ENCODE measurements around the gene TEX14.
"Not testable (repeated sequence)": the region's sequence is repeated elsewhere in the genome, so short reads cannot be mapped to it uniquely, and the experiment has no call there.

The TEX14 gene

GRCh38 chr17:58664302-58664701 is 27.5 kb downstream of the TEX14 start:
- no peaks in the 10 kb centered on the region for H3K27me3 ChIP-seq (ENCODE audit: insufficient read depth, poor library complexity, severe bottlenecking)
- H3K27ac ChIP-seq (replicated peaks): no peak overlapping the region
- no peak for DNase-seq (ENCODE audit: low read depth in 1 of 2, low spot score in 1 of 2)
- no peak overlapping the region for H3K4me3 ChIP-seq (replicated peaks; ENCODE audit: insufficient read depth, low read length)
- TF ChIP-seq REST (IDR thresholded peaks at IDR 0.05; ENCODE audit: insufficient replicate concordance, low read depth): no peak
- TF ChIP-seq POLR2AphosphoS5 (IDR thresholded peaks at IDR 0.05; ENCODE audit: low read depth): no peak
- TF ChIP-seq CTCF (IDR thresholded peaks at IDR 0.05; ENCODE audit: insufficient read depth, low read length): no peak
- TF ChIP-seq GABPA (IDR thresholded peaks at IDR 0.05; ENCODE audit: low read depth): no peak
- no peak for TF ChIP-seq SPI1 (IDR thresholded peaks at IDR 0.05; ENCODE audit: borderline replicate concordance, low read depth)

GRCh38 chr17:58661499-58661898 is 30.3 kb downstream of the TEX14 start:
- DNase-seq (ENCODE audit: low read depth in 1 of 2, low spot score in 1 of 2): no peak
- H3K27ac ChIP-seq (replicated peaks): no peak overlapping the region
- TF ChIP-seq POLR2AphosphoS5 (IDR thresholded peaks at IDR 0.05; ENCODE audit: low read depth): no peak
- TF ChIP-seq SPI1 (IDR thresholded peaks at IDR 0.05; ENCODE audit: borderline replicate concordance, low read depth): no peak
- TF ChIP-seq GABPA (IDR thresholded peaks at IDR 0.05; ENCODE audit: low read depth): no peak
- no peak for TF ChIP-seq REST (IDR thresholded peaks at IDR 0.05; ENCODE audit: insufficient replicate concordance, low read depth)
- TF ChIP-seq CTCF (IDR thresholded peaks at IDR 0.05; ENCODE audit: insufficient read depth, low read length): no peak

GRCh38 chr17:58660621-58661020 is 31.2 kb downstream of the TEX14 start:
- Histone ChIP-seq H3K27me3 (ENCODE audit: insufficient read depth, poor library complexity, severe bottlenecking) (no peaks in the 10 kb centered on the region), H3K27ac (replicated peaks) (no peak overlapping the region), H3K4me3 (replicated peaks; ENCODE audit: insufficient read depth, low read length) (no peak overlapping the region)
- TF ChIP-seq GABPA (IDR thresholded peaks at IDR 0.05; ENCODE audit: low read depth) (no peak), CTCF (IDR thresholded peaks at IDR 0.05; ENCODE audit: insufficient read depth, low read length) (no peak), POLR2AphosphoS5 (IDR thresholded peaks at IDR 0.05; ENCODE audit: low read depth) (no peak), REST (IDR thresholded peaks at IDR 0.05; ENCODE audit: insufficient replicate concordance, low read depth) (no peak), SPI1 (IDR thresholded peaks at IDR 0.05; ENCODE audit: borderline replicate concordance, low read depth) (no peak)
- no peak for DNase-seq (ENCODE audit: low read depth in 1 of 2, low spot score in 1 of 2)

More at GRCh38 chr17:58661499-58661898, 30.3 kb downstream of the TEX14 start:
- H3K4me3 ChIP-seq (replicated peaks; ENCODE audit: insufficient read depth, low read length): no peak overlapping the region
- no peaks in the 10 kb centered on the region for H3K27me3 ChIP-seq (ENCODE audit: insufficient read depth, poor library complexity, severe bottlenecking)

- H3K27me3 ChIP-seq (ENCODE audit: insufficient read depth, poor library complexity, severe bottlenecking); DNase-seq (ENCODE audit: low read depth in 1 of 2, low spot score in 1 of 2): not testable (repeated sequence)
- H3K27ac ChIP-seq (replicated peaks): peak overlapping the region; percentile 94
- peak overlapping the region; percentile 31 for H3K4me3 ChIP-seq (replicated peaks; ENCODE audit: insufficient read depth, low read length)
Observed at GRCh38 chr17:58659714-58660084, 32.1 kb downstream of the TEX14 start.
